Loucy (cell line): ENCODE results near the gene OR7G1.

Source experiments
- CTCF ChIP-seq: fragments of 200-600 bp; sonication (generic); conservative IDR thresholded peaks from 2 replicates; pipeline ENCODE4 v1.5.1; 2014; ENCODE audit warnings: mild to moderate bottlenecking, antibody characterized with exemption, low read length
- EZH2phosphoT487 ChIP-seq: fragments of 200-600 bp; IDR thresholded peaks from 2 replicates; pipeline ENCODE4 v1.6.1; 2018; ENCODE audit warnings: antibody characterized with exemption, mild to moderate bottlenecking, moderate library complexity, borderline replicate concordance

DNA sequence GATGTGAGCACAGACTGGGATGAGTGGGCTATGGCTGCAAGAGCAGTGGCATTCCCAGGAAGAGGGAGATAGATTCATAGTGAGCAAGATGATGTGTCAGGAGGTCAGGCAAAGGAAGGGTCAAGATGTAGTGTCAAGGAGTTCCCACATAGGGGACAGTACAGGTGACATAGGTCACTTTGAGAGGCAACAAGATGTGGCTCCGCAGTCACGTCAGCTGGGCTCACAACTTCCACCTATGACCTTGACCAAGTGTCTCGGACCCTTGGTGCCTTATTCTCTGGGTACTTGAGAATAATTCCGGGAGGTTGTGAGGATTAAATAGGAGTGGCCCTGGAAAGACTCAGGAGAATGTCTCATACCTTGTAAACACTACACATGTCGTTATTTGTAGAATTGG is 35.1 kb upstream of the OR7G1 start:
- no peak for TF ChIP-seq CTCF
- TF ChIP-seq EZH2phosphoT487: no peak
